GM21528 (cell line): ENCODE data around the gene KHDRBS2.
A peak's percentile ranks its signal among the peaks of the same experiment; 100 is the strongest.

ENCODE experiments used
- ATAC-seq: cut with Tn5 transposase; IDR thresholded peaks from one replicate; pipeline ENCODE4 v1.9.1; 2021; ENCODE audit warnings: mild to moderate bottlenecking, moderate library complexity; ENCODE audit not compliant: unreplicated experiment, low FRiP score

KHDRBS2 gene

GRCh38 chr6:62192593-62192992, 93.4 kb downstream of the KHDRBS2 start:
- no peak for ATAC-seq

GRCh38 chr6:62175195-62175594, 110.8 kb downstream of the KHDRBS2 start:
- no peak for ATAC-seq

GRCh38 chr6:62174548-62174947, 111.5 kb downstream of the KHDRBS2 start:
- no peak for ATAC-seq

- ATAC-seq, result no peak
These were observed 118.3 kb downstream of the KHDRBS2 start for GRCh38 chr6:62167736-62168135.

- ATAC-seq, result no peak
These were observed 123.2 kb downstream of the KHDRBS2 start for GRCh38 chr6:62162858-62163257.

GRCh38 chr6:62152796-62153195, 133.2 kb downstream of the KHDRBS2 start:
- ATAC-seq, result no peak

- peak; percentile 72 for ATAC-seq
These were observed 135.9 kb downstream of the KHDRBS2 start for GRCh38 chr6:62150048-62150663.

GRCh38 chr6:62146954-62147853, 138.8 kb downstream of the KHDRBS2 start:
- ATAC-seq, result no peak

- no peak for ATAC-seq
These were observed 156.9 kb downstream of the KHDRBS2 start for GRCh38 chr6:62129127-62129526.

- ATAC-seq, result no peak
These were observed 166.6 kb downstream of the KHDRBS2 start for GRCh38 chr6:62119401-62119800.

- ATAC-seq, result no peak
These were observed 182.7 kb downstream of the KHDRBS2 start for GRCh38 chr6:62103186-62103859.

- ATAC-seq, result no peak
These were observed 183.6 kb downstream of the KHDRBS2 start for GRCh38 chr6:62102387-62102786.

- ATAC-seq, result no peak
These were observed 195.4 kb downstream of the KHDRBS2 start for GRCh38 chr6:62090442-62091229.

- ATAC-seq, result no peak
These were observed 196.2 kb downstream of the KHDRBS2 start for GRCh38 chr6:62089781-62090180.

GRCh38 chr6:62086047-62086446, 200.0 kb downstream of the KHDRBS2 start:
- ATAC-seq, result no peak

GRCh38 chr6:62075869-62076268, 210.2 kb downstream of the KHDRBS2 start:
- no peak for ATAC-seq

GRCh38 chr6:62059901-62060300, 226.1 kb downstream of the KHDRBS2 start:
- ATAC-seq, result no peak

GRCh38 chr6:62057300-62057699, 228.7 kb downstream of the KHDRBS2 start:
- no peak for ATAC-seq

- ATAC-seq, result no peak
These were observed 240.5 kb downstream of the KHDRBS2 start for GRCh38 chr6:62045502-62045901.

GRCh38 chr6:62043084-62043483, 242.9 kb downstream of the KHDRBS2 start:
- ATAC-seq, result no peak

GRCh38 chr6:62042429-62042828, 243.6 kb downstream of the KHDRBS2 start:
- ATAC-seq, result no peak
